IMR-90 (cell line): ENCODE results near the gene CRYBA4. TPM values are rescaled to one million over a fixed set of nuclear protein-coding genes. Genes with fewer than 3 reads are reported as not detected.

ENCODE experiments used
- ATAC-seq: fragments of 200-7000 bp; cut with Tn5 transposase; 2 replicates; pipeline ENCODE4 v1.9.1; 2020; ENCODE audit warnings: low read depth, mild to moderate bottlenecking, moderate library complexity
- BruUV-seq: library from RNA; stranded (reverse); fragments of 400-500 nt; replicated peaks from 2 replicates; lab custom pipeline; 2021; lab: Mats Ljungman, UMichigan
- CTCF ChIA-PET: fragments of 300-600 bp; formaldehyde crosslinking; extraction: SDS; loops from one replicate; lab custom pipeline; 2021; ENCODE audit warnings: antibody characterized with exemption; lab: Yijun Ruan, JAX
- POLR2A ChIA-PET: fragments of 300-600 bp; sonication (Branson Sonifier 250); formaldehyde crosslinking; loops from one replicate; lab custom pipeline; 2022; ENCODE audit warnings: antibody characterized with exemption; ENCODE audit not compliant: unreplicated experiment; lab: Charles Lee
- DNase-seq: peaks from one replicate; pipeline ENCODE4 v3.0.0; 2013
- H2AFZ ChIP-seq: replicated peaks from 2 replicates; pipeline ENCODE3; 2013; ENCODE audit warnings: low read length, mild to moderate bottlenecking; ENCODE audit not compliant: poor library complexity
- H2AK5ac ChIP-seq: 2 replicates; pipeline ENCODE4 v1.6.1; 2013; ENCODE audit warnings: low read depth, low read length, inconsistent platforms
- H2AK9ac ChIP-seq: replicated peaks from 2 replicates; pipeline ENCODE3; 2013; ENCODE audit warnings: mild to moderate bottlenecking, low read depth, low read length, moderate library complexity; ENCODE audit not compliant: poor library complexity
- H2BK120ac ChIP-seq: 2 replicates; pipeline ENCODE4 v1.6.1; 2013; ENCODE audit warnings: low read depth, low read length, inconsistent platforms
- H2BK15ac ChIP-seq: 3 replicates; pipeline ENCODE4 v1.6.1; 2013; ENCODE audit warnings: low read depth, low read length, inconsistent platforms
- H2BK20ac ChIP-seq: 2 replicates; pipeline ENCODE4 v1.6.1; 2013; ENCODE audit warnings: low read depth, mild to moderate bottlenecking, inconsistent platforms, low read length, moderate library complexity
- H2BK5ac ChIP-seq: 2 replicates; pipeline ENCODE4 v1.6.1; 2013; ENCODE audit warnings: mild to moderate bottlenecking, low read depth, low read length, inconsistent platforms; ENCODE audit not compliant: poor library complexity, severe bottlenecking
- H3K14ac ChIP-seq: replicated peaks from 2 replicates; pipeline ENCODE4 v1.6.1; 2013; ENCODE audit warnings: low read depth, low read length, inconsistent platforms
- H3K18ac ChIP-seq: 2 replicates; pipeline ENCODE4 v1.6.1; 2013; ENCODE audit warnings: low read depth, low read length, control low read depth
- H3K23ac ChIP-seq: 2 replicates; pipeline ENCODE4 v1.6.1; 2013; ENCODE audit warnings: low read depth, low read length, inconsistent platforms
- H3K27ac ChIP-seq: 2 replicates; pipeline ENCODE4 v1.5.1; 2013; ENCODE audit warnings: mild to moderate bottlenecking, control low read depth, low read length; ENCODE audit not compliant: insufficient read depth
- H3K27me3 ChIP-seq: 2 replicates; pipeline ENCODE4 v1.6.1; 2013; ENCODE audit warnings: low read length; ENCODE audit not compliant: control insufficient read depth, insufficient read depth
- H3K36me3 ChIP-seq: 2 replicates; pipeline ENCODE4 v1.6.1; 2013; ENCODE audit warnings: low read length, mixed read lengths; ENCODE audit not compliant: control insufficient read depth, insufficient read depth
- H3K4ac ChIP-seq: 2 replicates; pipeline ENCODE4 v1.6.1; 2013; ENCODE audit warnings: low read depth, low read length, inconsistent platforms
- H3K4me1 ChIP-seq: 2 replicates; pipeline ENCODE4 v1.6.1; 2013; ENCODE audit warnings: low read length, mixed read lengths; ENCODE audit not compliant: control insufficient read depth, insufficient read depth
- H3K4me2 ChIP-seq: 2 replicates; pipeline ENCODE4 v1.6.1; 2013; ENCODE audit warnings: low read depth, mild to moderate bottlenecking, control low read depth, low read length, moderate library complexity
- H3K4me3 ChIP-seq: 2 replicates; pipeline ENCODE4 v1.5.1; 2013; ENCODE audit warnings: low read depth, mild to moderate bottlenecking, control low read depth, low read length, moderate library complexity; ENCODE audit not compliant: insufficient read depth
- H3K56ac ChIP-seq: 2 replicates; pipeline ENCODE4 v1.6.1; 2013; ENCODE audit warnings: low read length, inconsistent platforms; ENCODE audit not compliant: insufficient read depth; ENCODE audit errors: extremely low read depth
- H3K79me1 ChIP-seq, 2 experiments: 2 replicates each; pipeline ENCODE4 v1.6.1; 2013; ENCODE audit warnings: low read length in 2 of 2, inconsistent platforms in 1 of 2, low read depth in 1 of 2
- H3K9ac ChIP-seq: 2 replicates; pipeline ENCODE4 v1.6.1; 2013; ENCODE audit warnings: low read depth, low read length, control low read depth
- H3K9me1 ChIP-seq: 2 replicates; pipeline ENCODE4 v1.6.1; 2013; ENCODE audit warnings: low read length, inconsistent platforms; ENCODE audit not compliant: insufficient read depth
- H3K9me3 ChIP-seq: 2 replicates; pipeline ENCODE4 v1.6.1; 2013; ENCODE audit warnings: low read length; ENCODE audit not compliant: control insufficient read depth, insufficient read depth
- H4K20me1 ChIP-seq: 2 replicates; pipeline ENCODE4 v1.6.1; 2013; ENCODE audit warnings: low read length, inconsistent platforms; ENCODE audit not compliant: insufficient read depth
- H4K5ac ChIP-seq: 2 replicates; pipeline ENCODE4 v1.6.1; 2013; ENCODE audit warnings: mild to moderate bottlenecking, low read depth, low read length, control low read depth
- H4K8ac ChIP-seq, 2 experiments: 2 replicates each; pipeline ENCODE4 v1.6.1; 2013; ENCODE audit warnings: low read depth in 2 of 2, low read length in 2 of 2, control low read depth in 1 of 2, inconsistent platforms in 1 of 2
- H4K91ac ChIP-seq: 2 replicates; pipeline ENCODE4 v1.6.1; 2013; ENCODE audit warnings: low read depth, low read length, inconsistent platforms; ENCODE audit not compliant: insufficient read depth
- CEBPB ChIP-seq: IDR thresholded peaks from 2 replicates; pipeline ENCODE4 v1.6.1; 2012; ENCODE audit warnings: low read depth, low read length, improper control_type of control experiment
- ELK1 ChIP-seq: fragments of 150-350 bp; IDR thresholded peaks from 2 replicates; pipeline ENCODE4 v1.6.1; 2016; ENCODE audit warnings: low read depth, mild to moderate bottlenecking, low read length, moderate library complexity, borderline replicate concordance
- MAFK ChIP-seq: IDR thresholded peaks from 2 replicates; pipeline ENCODE4 v1.6.1; 2012; ENCODE audit warnings: low read depth, low read length, improper control_type of control experiment
- MAZ ChIP-seq: IDR thresholded peaks from 2 replicates; pipeline ENCODE4 v1.6.1; 2012; ENCODE audit warnings: low read depth, mild to moderate bottlenecking, low read length, improper control_type of control experiment, moderate library complexity, borderline replicate concordance
- RAD21 ChIP-seq: IDR thresholded peaks from 2 replicates; pipeline ENCODE4 v1.6.1; 2012; ENCODE audit warnings: low read length, improper control_type of control experiment
- RCOR1 ChIP-seq: IDR thresholded peaks from 2 replicates; pipeline ENCODE4 v1.6.1; 2012; ENCODE audit warnings: mild to moderate bottlenecking, low read length, improper control_type of control experiment; ENCODE audit not compliant: insufficient replicate concordance
- SMC3 ChIP-seq: fragments of 150-350 bp; IDR thresholded peaks from 2 replicates; pipeline ENCODE4 v1.6.1; 2016; ENCODE audit warnings: low read depth, mild to moderate bottlenecking, antibody characterized with exemption, low read length, moderate library complexity
- WGBS, 2 experiments: methylation state at CpG; one replicate each; pipeline versions ENCODE4 v1.1.5 to v1.1.7; 2013; ENCODE audit warnings: missing lambda C conversion rate in 2 of 2; ENCODE audit not compliant: insufficient read length in 1 of 2; ENCODE audit errors: extremely low coverage in 2 of 2; 5-methylcytosine and 5-hydroxymethylcytosine counted together
- dilution Hi-C: fragments of 300-500 bp; cut with HindIII; formaldehyde crosslinking; loops from one replicate; pipeline ENCODE4 v1.14.3; 2018; ENCODE audit warnings: low sequenced_read_pairs; ENCODE audit not compliant: unreplicated experiment
- in situ Hi-C: fragments of 300-500 bp; cut with MboI; formaldehyde crosslinking; loops from 3 replicates; pipeline ENCODE4 v1.14.3; 2019; ENCODE audit warnings: low sequenced_read_pairs, inconsistent platforms, mixed read lengths
- intact Hi-C: fragments of 100-400 bp; cut with micrococcal nuclease; formaldehyde crosslinking; loops from 2 replicates; pipeline ENCODE4 v1.10.0; 2022
- polyA plus RNA-seq, 3 experiments: library from polyadenylated mRNA; depleted of rRNA; stranded (reverse); fragments of >200 nt; gene quantifications; 2 replicates each; pipeline ENCODE4 v1.2.3, GENCODE V29; 2012; ENCODE audit warnings: low replicate concordance in 1 of 3
- total RNA-seq: library from RNA; depleted of rRNA; stranded (reverse); fragments of >200 nt; gene quantifications from 2 replicates; pipeline ENCODE4 v1.2.3, GENCODE V29; 2012

CRYBA4 gene
- total and polyA plus RNA-seq, 2 of the 4 experiments (the other 2 are of a cell fraction) = not detected

GRCh38 chr22:26629988-26630761 is 8.4 kb downstream of the CRYBA4 start:
- Histone ChIP-seq H4K5ac (no peak overlapping the region), H3K14ac (no peak overlapping the region), H3K4me3 (no peak overlapping the region), H3K4ac (no peak overlapping the region), H3K27ac (no peak overlapping the region), H4K8ac (no peak overlapping the region), H3K9me3 (no peaks in the 10 kb centered on the region), H2BK20ac (no peak overlapping the region), H2AFZ (no peak overlapping the region), H2BK5ac (no peak overlapping the region), H3K23ac (no peak overlapping the region), H3K27me3 (peaks cover 18% of the 10 kb centered on the region), H2AK9ac (no peak overlapping the region), H3K9ac (no peak overlapping the region), H2BK120ac (no peak overlapping the region), H3K79me1 (no peaks in the 10 kb centered on the region), H3K18ac (no peak overlapping the region), H2AK5ac (0 out of 2 replicates have a peak overlapping the region, but pooled peaks have one; percentile 15), H3K56ac (no peak overlapping the region), H4K91ac (no peak overlapping the region), H2BK15ac (no peak overlapping the region), H4K20me1 (no peaks in the 10 kb centered on the region), H3K4me2 (no peak overlapping the region), H3K9me1 (no peaks in the 10 kb centered on the region), H3K4me1 (no peaks in the 10 kb centered on the region), H3K36me3 (no peaks in the 10 kb centered on the region)
- ATAC-seq (no peak), DNase-seq (no peak)
- dilution Hi-C loops = no loop called here
- in situ Hi-C loops = no loop called here
- CTCF ChIA-PET = interaction anchor here (0.6 kb wide), 1 partner anchor 193 kb away, joined by 4 read pairs; no protein-coding TSS in a partner anchor
- POLR2A ChIA-PET = no interaction called here
- 90% methylated on average over 5 of the region's 18 CpGs; no CpG with 5 or more reads in 1 of the 2 experiments for WGBS, 2 experiments
- BruUV-seq = no TSS peak
- intact Hi-C loops = no loop called here
- TF ChIP-seq SMC3 (no peak), RCOR1 (no peak), RAD21 (no peak), MAFK (peak; percentile 40; the same call in 1 of the 2 replicates), CEBPB (no peak), ELK1 (no peak), MAZ (no peak)
